CD4-positive, alpha-beta T cell treated with Interleukin-17A for 1 hour (primary cell): ENCODE data around the gene TMEM17.

Source experiments
- DNase-seq: peaks from one replicate; pipeline ENCODE4 v3.0.0-alpha.2; 2020

TMEM17 gene

DNA sequence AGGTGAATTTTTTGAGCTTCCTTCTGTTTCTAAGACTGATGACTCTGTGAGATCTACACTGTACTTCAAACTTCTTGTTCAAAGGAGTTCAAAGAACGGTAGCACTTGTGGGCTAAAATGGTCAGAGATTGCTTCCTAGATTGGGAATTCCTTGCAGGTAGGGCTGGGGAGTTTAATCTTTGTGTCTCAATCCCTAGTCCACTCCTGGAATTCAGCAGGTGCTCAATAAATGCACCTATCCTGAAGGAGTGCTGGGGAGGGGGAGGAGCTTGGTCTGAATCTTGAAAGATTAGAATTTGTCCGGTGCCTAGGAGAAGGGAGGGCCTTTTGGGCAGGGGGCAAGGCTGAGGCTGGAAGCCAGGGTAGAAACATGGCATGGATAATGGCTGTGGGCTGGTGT, 34.6 kb downstream of the TMEM17 start:
- DNase-seq, result no peak

DNA sequence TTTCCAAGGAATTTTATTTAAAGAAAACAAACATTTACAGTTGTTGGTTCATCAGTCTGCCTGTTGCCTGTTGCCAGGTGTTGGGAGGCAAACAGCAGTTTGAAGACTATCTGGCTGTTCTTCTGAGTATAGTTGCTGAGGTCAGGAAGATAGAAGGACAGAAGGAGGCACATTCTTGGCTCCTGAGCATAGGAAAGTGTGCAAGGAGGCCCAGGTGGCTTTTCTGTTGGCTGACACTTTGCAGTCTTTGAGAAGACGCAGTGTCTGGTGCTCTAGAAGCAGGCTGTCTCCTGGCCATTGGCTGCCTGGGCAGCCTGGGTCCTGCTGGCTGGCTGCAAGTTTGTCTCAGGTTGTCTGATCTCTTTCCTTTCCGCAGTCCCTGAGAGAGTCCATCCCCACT, 36.4 kb downstream of the TMEM17 start:
- no peak for DNase-seq

DNA sequence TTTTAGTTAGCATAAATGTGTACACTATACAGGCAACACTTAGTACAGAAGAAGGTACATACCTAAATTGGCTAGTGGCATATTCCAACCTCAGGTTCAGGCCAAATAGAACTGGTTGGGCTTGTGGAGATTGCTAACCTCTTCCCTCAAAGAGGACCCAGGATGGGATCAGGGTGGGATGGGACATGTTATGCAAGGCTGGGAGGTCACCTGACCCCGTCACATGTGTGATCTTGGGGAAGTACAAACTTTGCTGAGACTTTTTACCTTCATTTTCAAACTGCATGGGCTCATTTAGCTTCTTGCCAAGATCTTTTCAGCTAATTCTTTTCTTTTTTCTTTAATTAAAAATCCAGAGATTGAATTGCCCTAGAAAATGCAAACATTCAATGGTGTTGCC, 36.9 kb downstream of the TMEM17 start:
- DNase-seq, result no peak

DNA sequence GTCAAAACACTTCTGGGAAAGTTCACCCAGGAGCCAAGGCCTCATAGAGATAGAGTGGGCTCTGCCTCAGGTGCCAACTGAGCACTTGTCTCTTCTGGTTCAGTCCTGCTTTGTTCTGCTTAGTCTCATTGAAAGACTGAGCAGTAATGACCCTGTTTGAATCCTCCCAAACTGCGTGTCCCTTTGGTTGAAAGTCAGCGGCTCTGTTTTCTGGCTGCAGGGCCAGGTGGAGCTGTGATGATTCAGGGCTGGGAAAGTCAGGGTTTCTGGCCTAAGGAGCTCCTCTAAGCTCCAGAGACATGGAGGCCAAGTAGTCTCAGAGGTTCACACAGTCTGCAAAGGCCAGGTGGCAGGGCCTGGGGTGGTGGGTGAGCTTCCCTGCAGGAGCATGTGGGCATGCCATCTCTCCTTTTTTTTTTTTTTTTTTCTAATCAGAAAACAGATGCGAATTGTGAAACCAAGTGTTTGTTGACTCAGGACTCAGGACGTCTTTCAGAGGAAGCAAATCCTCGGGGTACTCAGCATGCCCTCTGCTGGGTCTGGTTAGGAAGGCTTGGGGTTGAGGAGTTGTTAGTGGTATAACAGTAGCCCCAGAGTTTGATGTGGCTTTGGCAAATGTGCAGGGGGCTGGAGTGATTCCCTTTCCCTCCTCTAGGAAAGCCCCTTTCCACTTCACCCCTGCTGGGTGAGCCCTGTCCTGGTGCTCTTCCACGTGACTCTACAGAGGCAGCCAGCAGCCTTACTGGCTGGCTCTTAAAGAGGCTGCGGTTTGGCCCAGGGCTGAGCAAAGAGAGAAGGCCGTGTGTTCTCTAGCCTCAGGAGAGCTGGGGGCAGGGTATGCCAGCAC, 38.3 kb downstream of the TMEM17 start:
- no peak for DNase-seq

DNA sequence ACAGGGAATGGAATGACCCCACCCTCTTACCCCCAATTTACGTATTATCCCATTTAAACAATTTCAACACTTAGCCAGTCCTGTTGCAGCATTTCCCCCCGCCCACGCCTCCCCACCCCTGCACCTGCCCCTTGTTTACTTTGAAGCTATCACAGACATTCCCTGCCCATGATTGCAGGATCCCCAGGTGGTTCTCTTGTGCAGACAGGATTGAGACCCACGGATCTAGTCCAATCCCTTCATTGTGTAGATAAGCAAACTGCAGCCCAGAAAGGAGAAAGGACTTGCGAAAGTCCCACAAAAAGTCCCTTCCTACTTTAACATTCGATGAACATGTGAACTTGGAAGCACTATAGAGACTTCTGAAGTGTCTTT, 38.9 kb downstream of the TMEM17 start:
- DNase-seq, result no peak

DNA sequence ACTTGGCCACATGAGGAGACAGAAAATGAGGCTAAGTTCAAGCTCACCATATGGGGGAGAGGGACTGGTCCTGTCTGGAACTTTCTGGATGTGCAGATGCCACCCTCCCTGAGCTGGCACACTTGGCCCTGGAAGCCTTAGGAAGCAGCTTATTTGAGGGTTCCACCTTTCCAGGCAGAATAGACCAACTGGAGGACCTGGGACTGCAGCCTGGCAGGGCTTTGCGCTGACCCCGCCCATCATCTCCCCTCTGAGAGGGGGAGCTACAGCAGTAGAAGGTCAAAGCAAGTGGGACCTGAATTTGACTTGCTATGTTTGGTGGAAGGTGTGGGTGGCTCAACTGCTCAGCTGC, 39.5 kb downstream of the TMEM17 start:
- DNase-seq, result no peak

- no peak for DNase-seq
Observed at GRCh38 chr2:62465741-62466502, 40.1 kb downstream of the TMEM17 start.

GRCh38 chr2:62465039-62465740, 40.8 kb downstream of the TMEM17 start:
- no peak for DNase-seq

- DNase-seq, result no peak
Observed at GRCh38 chr2:62464221-62465007, 41.6 kb downstream of the TMEM17 start.

- DNase-seq, result no peak
Observed at GRCh38 chr2:62462211-62462610, 43.8 kb downstream of the TMEM17 start.

DNA sequence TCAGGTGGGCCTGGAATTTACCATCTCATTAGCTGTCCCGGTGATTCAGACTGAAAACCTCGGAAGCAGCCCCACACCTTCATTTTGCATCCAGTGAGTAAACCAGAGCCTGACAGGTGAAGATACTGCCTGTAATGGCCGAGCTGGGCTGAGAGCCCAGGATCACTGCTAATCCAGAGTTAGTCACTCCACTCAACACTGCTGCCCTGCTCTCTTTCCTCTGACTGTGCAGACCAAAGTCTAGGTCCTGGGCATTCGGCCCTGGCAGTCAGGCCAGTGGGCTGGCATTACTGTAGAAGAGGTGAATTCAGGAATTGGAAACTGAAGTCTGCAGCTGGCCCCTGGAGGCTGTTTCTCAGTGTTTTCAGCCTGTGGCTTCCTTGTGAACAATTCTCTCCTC, 44.3 kb downstream of the TMEM17 start:
- DNase-seq, result no peak

- DNase-seq, result no peak
Observed at GRCh38 chr2:62461017-62461553, 44.9 kb downstream of the TMEM17 start.

DNA sequence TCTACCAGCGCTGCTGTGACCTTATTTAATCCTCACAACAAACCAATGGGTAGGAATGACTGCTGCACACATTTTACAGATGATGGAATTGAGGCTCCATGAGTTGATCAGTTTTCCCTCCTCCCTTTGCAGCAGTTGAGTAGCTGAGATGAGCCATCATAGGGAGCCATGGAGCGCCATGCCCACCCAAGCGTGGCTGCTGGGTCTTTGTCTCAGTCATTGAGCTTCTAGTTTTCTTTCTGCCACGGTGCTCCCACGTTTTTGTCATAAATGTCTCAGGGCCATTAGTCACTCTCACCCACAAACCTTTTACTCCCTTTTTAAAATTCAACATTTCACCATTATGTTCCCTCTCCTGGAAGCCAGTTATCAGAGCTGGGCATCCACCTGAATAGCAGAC, 45.8 kb downstream of the TMEM17 start:
- no peak for DNase-seq

DNA sequence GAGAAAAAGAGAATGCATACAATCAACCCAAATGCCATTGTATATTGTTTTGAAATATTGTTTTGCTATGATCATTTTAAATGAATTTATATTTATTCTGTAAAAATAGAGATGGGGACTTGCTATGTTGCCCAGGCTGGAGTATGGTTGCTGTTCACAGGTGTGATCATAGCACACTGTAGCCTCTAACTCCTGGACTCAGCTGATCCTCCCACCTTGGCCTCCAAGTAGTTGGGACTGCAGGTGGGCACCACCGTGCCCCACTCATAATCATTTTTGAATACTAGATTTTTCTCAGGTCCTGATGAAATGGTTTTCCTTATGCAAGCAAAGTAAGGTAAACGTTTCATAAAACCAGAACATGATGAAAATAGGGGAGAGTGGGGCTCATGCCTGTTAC, 46.3 kb downstream of the TMEM17 start:
- no peak for DNase-seq

GRCh38 chr2:62459106-62459505, 46.9 kb downstream of the TMEM17 start:
- no peak for DNase-seq

DNA sequence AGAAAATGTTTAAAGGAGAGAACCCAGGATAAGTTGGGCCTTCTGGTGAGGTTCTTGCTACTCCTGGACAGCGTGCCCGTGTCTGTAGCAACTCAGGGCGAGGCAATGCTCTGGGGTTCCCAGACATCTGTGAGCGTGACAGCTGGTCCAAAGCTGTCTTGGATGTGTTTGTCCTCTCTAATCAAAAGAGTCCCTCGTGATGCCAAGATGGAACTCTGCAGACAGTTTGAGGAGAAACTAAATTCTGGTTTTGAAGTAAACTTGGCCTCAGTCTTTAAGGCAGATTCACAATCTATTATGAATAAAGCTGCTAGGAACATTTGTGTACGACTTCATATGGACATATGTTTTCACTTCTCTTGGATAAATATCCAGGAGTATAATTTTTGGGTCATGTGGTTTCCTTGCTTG, 47.3 kb downstream of the TMEM17 start:
- no peak for DNase-seq

DNA sequence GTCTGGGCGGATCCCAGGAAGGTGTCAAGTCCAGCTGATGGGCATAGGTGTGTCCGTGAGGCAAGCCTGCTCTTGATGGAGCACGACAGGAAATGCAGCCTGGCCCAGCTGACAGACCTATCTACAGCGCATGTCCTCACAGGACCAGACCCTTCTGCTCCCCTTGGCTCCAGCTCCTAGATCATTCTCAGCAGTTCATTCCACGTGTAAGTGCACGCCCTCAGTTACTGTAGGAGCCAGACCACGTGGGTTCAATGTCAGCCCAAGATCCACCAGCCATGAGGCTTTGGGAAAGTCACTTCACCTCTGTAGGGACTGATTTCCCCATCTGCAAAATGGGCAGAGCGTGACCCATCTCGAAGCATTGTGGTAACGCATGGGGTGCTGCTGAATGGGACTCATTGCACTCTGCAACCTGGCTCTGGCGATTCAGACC, 47.8 kb downstream of the TMEM17 start:
- no peak for DNase-seq

DNA sequence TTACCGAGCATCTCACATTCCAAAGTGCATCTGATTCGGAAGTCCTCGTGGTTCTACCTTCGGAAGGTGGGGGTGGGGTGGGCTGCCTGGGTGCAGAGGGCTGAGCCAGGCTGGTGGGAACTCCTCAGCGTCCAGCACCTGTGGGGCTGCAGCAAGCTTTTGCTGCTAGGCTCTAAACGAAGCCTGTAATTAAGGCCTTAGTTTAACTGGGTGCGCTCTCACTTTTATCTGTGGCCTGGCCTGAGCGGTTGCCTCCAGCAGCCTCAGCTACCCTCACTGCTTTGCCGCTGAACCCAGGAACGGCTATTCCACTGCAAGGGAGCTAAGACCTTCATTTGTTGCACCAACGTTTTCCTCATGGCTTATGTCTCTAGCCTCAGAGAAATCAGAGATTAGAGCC, 48.4 kb downstream of the TMEM17 start:
- DNase-seq, result no peak

DNA sequence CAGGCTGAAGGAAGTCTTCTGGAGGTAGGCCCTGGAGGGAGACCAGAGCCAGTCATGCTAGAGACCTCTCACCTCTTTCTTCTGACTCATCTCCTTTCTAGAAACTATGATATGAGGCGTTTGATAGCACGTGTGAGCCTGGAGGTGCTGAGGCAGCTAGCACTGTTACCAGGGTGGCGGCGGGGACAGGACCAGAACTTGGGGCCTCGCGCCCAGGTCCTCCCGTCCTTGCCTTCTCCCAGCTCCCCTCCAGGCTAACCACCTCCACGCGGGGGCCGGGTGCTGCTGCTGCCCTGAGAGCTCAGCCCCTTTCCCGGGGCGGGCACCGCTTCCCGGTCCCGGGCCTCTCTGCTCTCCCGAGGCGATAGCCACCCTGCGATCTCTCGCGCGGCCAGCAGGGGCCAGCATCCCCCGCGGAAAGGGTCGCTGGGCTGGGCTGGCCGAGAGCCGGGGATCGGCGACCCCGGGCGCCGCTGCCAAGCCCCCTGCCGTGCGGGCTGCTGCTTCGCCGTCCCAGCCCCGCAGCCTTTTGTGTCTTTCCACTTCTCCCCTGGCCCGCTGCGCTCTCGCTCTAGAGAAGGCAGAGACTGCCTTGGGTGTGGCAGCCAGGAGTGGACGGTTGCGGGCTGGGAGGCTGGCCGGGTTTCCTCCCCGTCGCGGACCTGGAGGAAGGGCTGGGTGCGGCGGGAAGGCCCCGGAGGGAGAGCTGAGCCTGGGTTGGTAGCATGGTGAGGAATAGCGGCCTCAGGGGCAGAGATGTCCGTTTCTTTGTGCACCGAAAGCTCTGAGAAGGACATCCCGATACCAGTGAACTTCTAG, 49.1 kb downstream of the TMEM17 start:
- peak; percentile 55 for DNase-seq

DNA sequence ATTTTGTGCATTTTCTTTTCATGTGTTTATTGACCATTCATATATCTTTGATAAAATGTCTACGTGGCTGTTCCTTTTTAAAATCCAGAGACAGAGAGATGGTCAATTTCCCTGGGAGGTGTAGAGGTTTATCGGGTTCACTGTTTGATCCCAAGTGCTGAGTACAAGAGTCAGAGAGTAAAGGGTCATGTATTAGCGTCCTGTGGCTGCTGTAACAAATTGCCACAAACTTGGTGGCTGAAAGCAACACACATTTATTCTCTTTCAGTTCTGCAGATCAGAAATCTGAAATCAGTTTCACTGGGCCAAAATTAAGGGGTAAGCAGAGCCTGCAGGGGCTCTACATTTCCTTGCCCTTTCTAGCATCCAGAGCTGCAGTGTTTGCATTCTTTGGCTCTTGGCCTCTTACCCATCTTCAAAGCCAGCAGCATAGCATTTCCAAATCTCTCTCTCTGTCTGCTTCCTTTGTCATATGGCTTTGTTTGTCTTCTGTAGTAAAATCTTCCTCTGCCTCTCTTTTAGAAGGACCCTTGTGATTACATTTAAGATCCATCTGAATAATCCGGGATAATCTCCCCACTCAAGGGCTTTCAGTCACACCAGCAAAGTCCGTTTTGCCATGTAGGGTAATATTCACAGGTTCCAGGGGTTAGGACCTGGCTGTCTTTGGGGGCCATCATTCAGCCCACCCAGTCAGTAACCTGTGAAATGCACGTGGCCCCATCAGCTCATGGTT, 49.9 kb downstream of the TMEM17 start:
- no peak for DNase-seq

DNA sequence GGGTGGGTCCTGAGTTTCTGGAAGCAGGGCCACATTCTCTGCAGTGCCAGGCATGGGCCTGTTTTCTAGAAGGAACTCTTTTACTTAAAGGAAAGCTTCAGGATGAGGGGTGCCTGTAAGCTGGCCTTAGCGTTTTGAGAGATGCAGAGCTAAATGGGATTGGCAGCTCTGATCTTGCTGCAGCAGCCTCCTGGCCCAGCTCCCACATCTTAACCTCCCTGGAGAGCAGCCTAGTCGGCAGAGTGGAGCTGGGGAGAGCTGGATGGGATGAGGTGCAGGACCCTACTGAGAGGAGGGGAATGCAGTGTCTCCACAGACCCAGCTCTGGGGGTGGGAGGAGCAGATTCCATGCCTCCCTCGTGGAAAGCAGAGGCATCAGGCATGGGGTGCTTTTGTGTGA, 52.0 kb downstream of the TMEM17 start:
- DNase-seq, result no peak
